WI38 (cell line): ENCODE measurements around the gene PRELID3B.

Experiments used
- H3K4me3 ChIP-seq: 2 replicates; pipeline ENCODE4 v1.5.1; 2011; ENCODE audit warnings: low read depth, mild to moderate bottlenecking, control low read depth, low read length
- TF ChIP-seq, protein P1 (sequence below): IDR thresholded peaks from 2 replicates; pipeline ENCODE4 v1.5.1; 2012; ENCODE audit warnings: low read depth, mild to moderate bottlenecking, control low read depth, low read length

Gene PRELID3B

DNA sequence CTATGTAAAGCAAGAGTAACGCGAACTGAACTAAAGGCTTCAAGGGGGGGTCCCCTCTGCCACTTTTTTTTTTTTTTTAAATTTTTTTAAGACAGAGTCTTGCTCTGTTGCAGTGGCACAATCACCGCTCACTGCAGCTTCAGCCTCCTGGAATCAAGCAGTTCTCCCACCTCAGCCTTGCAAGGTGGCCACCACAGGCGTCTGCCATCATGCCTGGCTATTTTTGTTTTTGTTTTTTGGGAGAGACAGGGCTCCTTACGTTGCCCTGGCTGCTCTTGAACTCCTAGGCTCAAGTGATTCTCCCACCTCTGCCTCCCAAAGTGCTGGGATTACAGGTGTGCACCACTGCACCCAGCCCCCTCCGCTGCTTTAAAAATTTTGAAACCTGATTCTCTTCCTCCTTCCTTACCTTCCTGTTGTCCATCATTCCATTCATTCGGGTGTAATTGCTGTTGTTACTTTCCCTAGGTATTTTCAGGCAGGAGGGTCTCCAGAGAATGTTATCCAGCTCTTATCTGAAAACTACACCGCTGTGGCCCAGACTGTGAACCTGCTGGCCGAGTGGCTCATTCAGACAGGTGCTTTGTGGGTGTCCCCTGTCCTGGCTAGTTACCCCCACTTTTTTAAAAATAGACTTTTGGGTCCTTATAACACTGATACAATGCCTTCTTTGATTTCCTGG, 56.2 kb downstream of the PRELID3B start:
- TF ChIP-seq, protein P1, sequence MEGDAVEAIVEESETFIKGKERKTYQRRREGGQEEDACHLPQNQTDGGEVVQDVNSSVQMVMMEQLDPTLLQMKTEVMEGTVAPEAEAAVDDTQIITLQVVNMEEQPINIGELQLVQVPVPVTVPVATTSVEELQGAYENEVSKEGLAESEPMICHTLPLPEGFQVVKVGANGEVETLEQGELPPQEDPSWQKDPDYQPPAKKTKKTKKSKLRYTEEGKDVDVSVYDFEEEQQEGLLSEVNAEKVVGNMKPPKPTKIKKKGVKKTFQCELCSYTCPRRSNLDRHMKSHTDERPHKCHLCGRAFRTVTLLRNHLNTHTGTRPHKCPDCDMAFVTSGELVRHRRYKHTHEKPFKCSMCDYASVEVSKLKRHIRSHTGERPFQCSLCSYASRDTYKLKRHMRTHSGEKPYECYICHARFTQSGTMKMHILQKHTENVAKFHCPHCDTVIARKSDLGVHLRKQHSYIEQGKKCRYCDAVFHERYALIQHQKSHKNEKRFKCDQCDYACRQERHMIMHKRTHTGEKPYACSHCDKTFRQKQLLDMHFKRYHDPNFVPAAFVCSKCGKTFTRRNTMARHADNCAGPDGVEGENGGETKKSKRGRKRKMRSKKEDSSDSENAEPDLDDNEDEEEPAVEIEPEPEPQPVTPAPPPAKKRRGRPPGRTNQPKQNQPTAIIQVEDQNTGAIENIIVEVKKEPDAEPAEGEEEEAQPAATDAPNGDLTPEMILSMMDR = no peak
- H3K4me3 ChIP-seq = no peak overlapping the region

DNA sequence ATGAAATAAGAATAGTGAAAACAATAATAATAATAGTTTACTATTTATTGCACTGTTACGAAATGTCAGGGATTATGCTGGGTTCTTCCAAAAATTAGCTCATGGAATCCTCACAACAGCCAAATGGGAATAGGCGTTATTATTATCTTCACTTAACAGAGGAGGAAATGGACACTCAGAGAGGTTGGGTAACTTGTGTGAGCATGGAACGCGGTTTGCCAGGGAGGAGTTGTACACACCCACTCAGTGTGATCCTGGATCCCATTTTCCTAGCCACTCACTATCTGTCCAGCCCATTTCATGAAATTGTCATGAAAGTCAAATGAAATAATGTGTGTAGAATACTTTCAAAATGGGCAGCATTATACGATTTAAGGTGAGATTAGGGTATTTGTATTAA, 56.9 kb downstream of the PRELID3B start:
- H3K4me3 ChIP-seq = no peak overlapping the region
- TF ChIP-seq, protein P1 = no peak

DNA sequence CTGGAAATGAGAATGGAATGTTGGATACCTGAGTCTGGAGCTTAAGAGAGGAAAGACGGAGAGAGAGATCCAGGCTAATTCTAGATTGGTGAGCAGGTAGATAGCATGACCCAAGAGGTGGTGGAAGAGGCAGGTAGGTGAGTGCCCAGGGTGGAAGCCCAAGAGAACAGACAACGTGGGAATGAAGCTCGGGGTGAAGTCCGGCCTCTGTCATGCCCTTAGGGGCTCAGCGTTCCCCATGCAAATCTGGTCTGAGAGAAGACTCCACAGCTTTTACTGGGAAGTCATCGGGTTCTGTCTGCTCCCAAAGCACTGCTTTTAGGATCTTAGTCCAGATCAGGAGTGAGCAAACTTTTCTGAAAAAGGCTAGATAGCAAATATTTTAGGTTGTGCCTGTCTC, 57.9 kb downstream of the PRELID3B start:
- no peak overlapping the region for H3K4me3 ChIP-seq
- TF ChIP-seq, protein P1 = no peak
